HL-60/S4 treated with phorbol 12-myristate 13-acetate at 8.2 ng/mL for 4 days and 3 days (cell line): ENCODE data around the gene RSPH1.

Experiments used
- in situ Hi-C: fragments of 300-500 bp; cut with MboI; formaldehyde crosslinking; loops from 2 replicates; pipeline ENCODE4 v1.15.0; 2022; ENCODE audit warnings: low sequenced_read_pairs

The RSPH1 gene

GRCh38 chr21:42468491-42469131 is 27.4 kb downstream of the RSPH1 start:
- in situ Hi-C loops, result loop anchor here (25.0 kb wide), 1 partner anchor 531 kb away; no protein-coding TSS in a partner anchor

GRCh38 chr21:42467140-42467983 is 28.7 kb downstream of the RSPH1 start:
- in situ Hi-C loops, result loop anchor here (25.0 kb wide), 1 partner anchor 530 kb away; no protein-coding TSS in a partner anchor

- in situ Hi-C loops, result loop anchor here (25.0 kb wide), 1 partner anchor 529 kb away; no protein-coding TSS in a partner anchor
These were observed 29.3 kb downstream of the RSPH1 start for GRCh38 chr21:42466700-42467099.

GRCh38 chr21:42465803-42466127 is 30.3 kb downstream of the RSPH1 start:
- in situ Hi-C loops, result loop anchor here (25.0 kb wide), 1 partner anchor 528 kb away; no protein-coding TSS in a partner anchor

GRCh38 chr21:42465008-42465802 is 30.8 kb downstream of the RSPH1 start:
- in situ Hi-C loops, result loop anchor here (25.0 kb wide), 1 partner anchor 528 kb away; no protein-coding TSS in a partner anchor

GRCh38 chr21:42463861-42464515 is 32.0 kb downstream of the RSPH1 start:
- in situ Hi-C loops, result loop anchor here (25.0 kb wide), 1 partner anchor 527 kb away; no protein-coding TSS in a partner anchor

GRCh38 chr21:42461881-42462877 is 33.8 kb downstream of the RSPH1 start:
- in situ Hi-C loops, result loop anchor here (25.0 kb wide), 1 partner anchor 525 kb away; no protein-coding TSS in a partner anchor

- in situ Hi-C loops, result loop anchor here (25.0 kb wide), 1 partner anchor 524 kb away; no protein-coding TSS in a partner anchor
These were observed 34.9 kb downstream of the RSPH1 start for GRCh38 chr21:42461185-42461520.

- in situ Hi-C loops, result loop anchor here (25.0 kb wide), 1 partner anchor 523 kb away; no protein-coding TSS in a partner anchor
These were observed 35.4 kb downstream of the RSPH1 start for GRCh38 chr21:42460391-42461184.

- in situ Hi-C loops, result loop anchor here (25.0 kb wide), 1 partner anchor 522 kb away; no protein-coding TSS in a partner anchor
These were observed 36.3 kb downstream of the RSPH1 start for GRCh38 chr21:42459546-42460215.

GRCh38 chr21:42459082-42459460 is 37.0 kb downstream of the RSPH1 start:
- in situ Hi-C loops, result loop anchor here (25.0 kb wide), 1 partner anchor 522 kb away; no protein-coding TSS in a partner anchor

GRCh38 chr21:42456457-42456856 is 39.6 kb downstream of the RSPH1 start:
- in situ Hi-C loops, result loop anchor here (25.0 kb wide), 1 partner anchor 519 kb away; no protein-coding TSS in a partner anchor

- in situ Hi-C loops, result loop anchor here (25.0 kb wide), 1 partner anchor 519 kb away; no protein-coding TSS in a partner anchor
These were observed 40.1 kb downstream of the RSPH1 start for GRCh38 chr21:42455754-42456440.

GRCh38 chr21:42455196-42455595 is 40.8 kb downstream of the RSPH1 start:
- in situ Hi-C loops, result loop anchor here (25.0 kb wide), 1 partner anchor 518 kb away; no protein-coding TSS in a partner anchor

GRCh38 chr21:42454786-42455185 is 41.2 kb downstream of the RSPH1 start:
- in situ Hi-C loops, result loop anchor here (25.0 kb wide), 1 partner anchor 517 kb away; no protein-coding TSS in a partner anchor

GRCh38 chr21:42453986-42454570 is 41.9 kb downstream of the RSPH1 start:
- in situ Hi-C loops, result loop anchor here (25.0 kb wide), 1 partner anchor 517 kb away; no protein-coding TSS in a partner anchor
